RWPE2 (cell line): Measurements from ENCODE around the gene P2RY13.
A peak's percentile ranks its signal among the peaks of the same experiment; 100 is the strongest.

Source experiments
- ATAC-seq: fragments of 200-7000 bp; cut with Tn5 transposase; 3 replicates; pipeline ENCODE4 v1.9.1; 2021; ENCODE audit warnings: low read depth
- DNase-seq: peaks from one replicate; pipeline ENCODE4 v3.0.0-alpha.2; 2020; ENCODE audit warnings: low spot score
- H3K27ac ChIP-seq: fragments of 450-650 bp; 2 replicates; pipeline ENCODE4 v1.5.1; 2017; ENCODE audit warnings: mild to moderate bottlenecking; ENCODE audit not compliant: poor library complexity, severe bottlenecking
- H3K27me3 ChIP-seq: fragments of 250-450 bp; sonication (Bioruptor Pico); 2 replicates; pipeline ENCODE4 v1.5.1; 2021; ENCODE audit warnings: mild to moderate bottlenecking, moderate library complexity; ENCODE audit not compliant: insufficient read depth, poor library complexity, severe bottlenecking
- H3K36me3 ChIP-seq: fragments of 250-450 bp; sonication (Bioruptor Pico); 2 replicates; pipeline ENCODE4 v1.5.1; 2020; ENCODE audit warnings: low read depth, mild to moderate bottlenecking, moderate library complexity
- H3K4me1 ChIP-seq: fragments of 250-450 bp; sonication (Bioruptor Pico); 2 replicates; pipeline ENCODE4 v1.5.1; 2021; ENCODE audit warnings: mild to moderate bottlenecking, moderate library complexity; ENCODE audit not compliant: insufficient read depth, poor library complexity, severe bottlenecking
- H3K4me3 ChIP-seq: fragments of 250-450 bp; sonication (Bioruptor Pico); 2 replicates; pipeline ENCODE4 v1.5.1; 2021; ENCODE audit warnings: mild to moderate bottlenecking, moderate library complexity; ENCODE audit not compliant: severe bottlenecking
- H3K9me3 ChIP-seq: fragments of 250-450 bp; sonication (Bioruptor Pico); 2 replicates; pipeline ENCODE4 v1.5.1; 2021; ENCODE audit warnings: mild to moderate bottlenecking, moderate library complexity; ENCODE audit not compliant: severe bottlenecking
- TF ChIP-seq, protein P1 (sequence below): fragments of 450-650 bp; IDR thresholded peaks from one replicate; pipeline ENCODE4 v1.5.1; 2017; ENCODE audit warnings: mild to moderate bottlenecking, moderate library complexity; ENCODE audit not compliant: poor library complexity, severe bottlenecking

The P2RY13 gene

DNA sequence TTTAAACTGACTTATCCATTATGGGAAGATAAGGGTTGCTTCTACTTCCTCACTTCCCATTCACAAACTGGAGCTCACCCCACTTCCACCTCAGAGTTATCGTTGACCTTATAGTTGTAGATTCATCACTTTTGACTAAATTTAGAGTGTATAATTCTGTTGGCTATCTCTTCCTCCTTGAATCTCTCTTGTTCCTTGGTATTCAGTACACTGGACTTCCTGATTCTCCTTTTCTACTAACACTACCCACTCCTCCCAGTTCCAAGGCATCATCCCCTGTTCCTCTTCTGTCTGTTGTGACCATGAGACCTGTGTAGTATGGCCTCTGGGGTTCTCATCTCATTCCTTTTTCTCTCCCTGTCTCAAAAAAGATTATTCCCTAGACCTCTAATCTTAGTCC, 6.8 kb downstream of the P2RY13 start:
- TF ChIP-seq, protein P1, sequence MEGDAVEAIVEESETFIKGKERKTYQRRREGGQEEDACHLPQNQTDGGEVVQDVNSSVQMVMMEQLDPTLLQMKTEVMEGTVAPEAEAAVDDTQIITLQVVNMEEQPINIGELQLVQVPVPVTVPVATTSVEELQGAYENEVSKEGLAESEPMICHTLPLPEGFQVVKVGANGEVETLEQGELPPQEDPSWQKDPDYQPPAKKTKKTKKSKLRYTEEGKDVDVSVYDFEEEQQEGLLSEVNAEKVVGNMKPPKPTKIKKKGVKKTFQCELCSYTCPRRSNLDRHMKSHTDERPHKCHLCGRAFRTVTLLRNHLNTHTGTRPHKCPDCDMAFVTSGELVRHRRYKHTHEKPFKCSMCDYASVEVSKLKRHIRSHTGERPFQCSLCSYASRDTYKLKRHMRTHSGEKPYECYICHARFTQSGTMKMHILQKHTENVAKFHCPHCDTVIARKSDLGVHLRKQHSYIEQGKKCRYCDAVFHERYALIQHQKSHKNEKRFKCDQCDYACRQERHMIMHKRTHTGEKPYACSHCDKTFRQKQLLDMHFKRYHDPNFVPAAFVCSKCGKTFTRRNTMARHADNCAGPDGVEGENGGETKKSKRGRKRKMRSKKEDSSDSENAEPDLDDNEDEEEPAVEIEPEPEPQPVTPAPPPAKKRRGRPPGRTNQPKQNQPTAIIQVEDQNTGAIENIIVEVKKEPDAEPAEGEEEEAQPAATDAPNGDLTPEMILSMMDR = no peak
- Histone ChIP-seq H3K27ac (no peak overlapping the region), H3K4me1 (peaks cover 47% of the 10 kb centered on the region), H3K4me3 (no peak overlapping the region), H3K27me3 (no peaks in the 10 kb centered on the region), H3K9me3 (no peaks in the 10 kb centered on the region), H3K36me3 (no peaks in the 10 kb centered on the region)
- ATAC-seq (no peak), DNase-seq (no peak)

DNA sequence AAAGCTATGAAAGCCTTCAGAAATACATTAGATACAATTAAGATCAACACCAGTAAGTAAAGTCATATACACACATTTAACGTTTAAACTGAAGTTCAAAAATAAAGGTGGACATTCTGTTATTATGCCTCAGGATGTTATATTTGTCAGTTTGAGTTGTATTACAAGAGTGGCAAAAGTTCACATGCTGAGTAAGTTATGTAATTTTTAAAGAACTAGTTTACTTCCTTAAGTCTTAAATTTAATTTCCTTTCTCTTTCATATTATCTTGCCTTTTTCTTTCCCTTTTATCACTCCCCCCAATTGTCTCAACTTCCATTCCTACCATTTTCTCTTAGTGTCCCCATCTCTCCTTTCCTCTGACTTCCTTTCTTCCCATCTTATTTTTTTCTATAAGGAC, 7.8 kb downstream of the P2RY13 start:
- no peak overlapping the region for H3K4me3 ChIP-seq
- ATAC-seq = no peak
- H3K27me3 ChIP-seq = no peaks in the 10 kb centered on the region
- TF ChIP-seq, protein P1 = no peak
- peaks cover 54% of the 10 kb centered on the region for H3K4me1 ChIP-seq
- DNase-seq = no peak
- no peaks in the 10 kb centered on the region for H3K9me3 ChIP-seq
- peak overlapping the region; percentile 99 for H3K27ac ChIP-seq
- H3K36me3 ChIP-seq = no peaks in the 10 kb centered on the region

DNA sequence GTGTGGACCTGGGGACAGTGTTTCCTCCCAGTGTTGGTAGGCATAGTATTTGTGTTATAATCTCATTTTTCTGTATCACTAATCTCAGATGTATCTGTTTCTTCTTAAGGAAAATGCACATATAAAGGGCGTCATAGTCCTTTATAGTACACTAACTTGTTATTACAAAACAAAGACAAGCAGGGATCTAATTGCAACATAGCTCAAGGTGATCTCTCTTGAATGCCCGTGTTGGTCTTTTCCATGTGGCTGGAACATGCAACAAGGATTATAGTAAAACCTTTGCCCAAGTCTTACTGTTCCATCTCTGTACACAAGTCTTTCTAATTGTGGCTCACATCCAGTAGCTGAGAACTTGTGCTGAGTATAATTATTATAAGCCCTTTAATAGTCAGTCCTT, 9.2 kb downstream of the P2RY13 start:
- Histone ChIP-seq H3K27ac (peak overlapping the region; percentile 99), H3K4me3 (peak overlapping the region; percentile 12)
- TF ChIP-seq, protein P1 = no peak

DNA sequence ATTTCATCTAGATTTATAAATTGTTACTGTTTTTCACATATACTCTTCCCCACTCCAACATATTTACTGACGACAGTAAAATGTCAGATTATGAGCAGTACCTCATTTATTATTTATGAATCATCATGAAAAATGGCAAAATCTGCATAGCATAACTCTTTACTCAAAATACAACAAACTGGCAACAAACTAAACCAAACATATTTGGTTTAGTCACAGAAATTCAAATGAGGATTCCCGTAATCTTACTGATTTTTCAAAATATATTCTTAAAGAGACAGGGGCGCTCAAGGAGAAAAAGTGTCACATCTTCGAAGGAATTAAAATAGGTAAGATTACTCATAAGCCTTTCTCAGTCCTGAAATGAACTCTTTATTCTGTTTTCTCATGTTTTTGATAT, 9.7 kb downstream of the P2RY13 start:
- peak; percentile 22 for ATAC-seq
- DNase-seq = no peak
- Histone ChIP-seq H3K27ac (peak overlapping the region; percentile 99), H3K4me3 (peak overlapping the region; percentile 12), H3K27me3 (no peaks in the 10 kb centered on the region), H3K4me1 (peaks cover 51% of the 10 kb centered on the region), H3K9me3 (no peaks in the 10 kb centered on the region), H3K36me3 (peaks cover 12% of the 10 kb centered on the region)
- TF ChIP-seq, protein P1 = no peak

More for the DNA sequence above, 9.2 kb downstream of the P2RY13 start:
- H3K36me3 ChIP-seq = peaks cover 7% of the 10 kb centered on the region
- ATAC-seq = 0 out of 3 replicates have a peak, but pooled peaks have one; percentile 8
- peaks cover 54% of the 10 kb centered on the region for H3K4me1 ChIP-seq
- H3K27me3 ChIP-seq = no peaks in the 10 kb centered on the region
- no peak for DNase-seq
- no peaks in the 10 kb centered on the region for H3K9me3 ChIP-seq

DNA sequence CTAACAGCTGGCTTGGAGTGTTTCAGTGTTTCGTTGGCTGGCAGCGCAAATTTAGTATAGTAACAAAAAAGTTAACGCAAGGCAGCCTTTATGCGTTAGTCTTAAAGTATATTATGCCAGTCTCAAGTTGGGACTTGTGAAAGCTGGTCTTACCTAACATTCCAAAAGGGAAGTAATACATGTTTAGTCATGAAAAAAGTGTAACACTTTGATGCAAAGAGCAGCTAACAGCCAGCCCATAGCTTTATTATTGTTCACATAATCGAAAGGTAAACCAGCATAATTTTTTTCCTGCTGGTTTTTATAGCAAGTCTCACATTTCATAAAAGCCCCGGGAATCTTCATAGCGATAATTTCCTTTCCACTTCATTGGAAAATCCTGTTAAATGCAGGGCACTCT, 10.4 kb downstream of the P2RY13 start:
- no peaks in the 10 kb centered on the region for H3K9me3 ChIP-seq
- H3K36me3 ChIP-seq = peaks cover 17% of the 10 kb centered on the region
- no peaks in the 10 kb centered on the region for H3K27me3 ChIP-seq
- ATAC-seq (peak; percentile 50), DNase-seq (no peak)
- peak overlapping the region; percentile 12 for H3K4me3 ChIP-seq
- H3K27ac ChIP-seq = peak overlapping the region; percentile 99
- TF ChIP-seq, protein P1 = no peak
- peaks cover 47% of the 10 kb centered on the region for H3K4me1 ChIP-seq
